Progenitor cell of endocrine pancreas (in vitro differentiated cells): ENCODE data around the gene NEU2. TPM values are rescaled to one million over a fixed set of nuclear protein-coding genes. Genes with fewer than 3 reads are reported as not detected.

Source experiments
- DNase-seq: peaks from one replicate; pipeline ENCODE4 v3.0.0; 2021; ENCODE audit warnings: low spot score; ENCODE audit not compliant: unreplicated experiment
- H3K27ac Mint-ChIP-seq: 2 replicates; pipeline ENCODE4 v1.8.0; 2021; ENCODE audit warnings: mild to moderate bottlenecking, moderate library complexity, mixed read lengths
- H3K27me3 Mint-ChIP-seq: 2 replicates; pipeline ENCODE4 v1.8.0; 2021; ENCODE audit warnings: mixed read lengths
- H3K36me3 Mint-ChIP-seq: 2 replicates; pipeline ENCODE4 v1.8.0; 2022; ENCODE audit warnings: mixed read lengths; ENCODE audit not compliant: insufficient read depth
- H3K4me1 Mint-ChIP-seq: 2 replicates; pipeline ENCODE4 v1.8.0; 2021; ENCODE audit warnings: low read depth, mixed read lengths
- H3K4me3 Mint-ChIP-seq: 2 replicates; pipeline ENCODE4 v1.8.0; 2021; ENCODE audit warnings: low read depth, mild to moderate bottlenecking, moderate library complexity, mixed read lengths
- H3K9me3 Mint-ChIP-seq: 2 replicates; pipeline ENCODE4 v1.8.0; 2021; ENCODE audit warnings: low read depth, mixed read lengths
- total RNA-seq: library from RNA; stranded (reverse); gene quantifications from 2 replicates; pipeline ENCODE4 v1.2.1, GENCODE V29; 2021
- TF ChIP-seq, protein P1 (sequence below): fragments of 200-600 bp; sonication (generic); IDR thresholded peaks from one replicate; pipeline ENCODE4 v1.5.0; 2021; ENCODE audit warnings: antibody characterized with exemption, mild to moderate bottlenecking; ENCODE audit not compliant: unreplicated experiment

Gene NEU2
- total RNA-seq, 1 donor from 2014 or later, result not detected

DNA sequence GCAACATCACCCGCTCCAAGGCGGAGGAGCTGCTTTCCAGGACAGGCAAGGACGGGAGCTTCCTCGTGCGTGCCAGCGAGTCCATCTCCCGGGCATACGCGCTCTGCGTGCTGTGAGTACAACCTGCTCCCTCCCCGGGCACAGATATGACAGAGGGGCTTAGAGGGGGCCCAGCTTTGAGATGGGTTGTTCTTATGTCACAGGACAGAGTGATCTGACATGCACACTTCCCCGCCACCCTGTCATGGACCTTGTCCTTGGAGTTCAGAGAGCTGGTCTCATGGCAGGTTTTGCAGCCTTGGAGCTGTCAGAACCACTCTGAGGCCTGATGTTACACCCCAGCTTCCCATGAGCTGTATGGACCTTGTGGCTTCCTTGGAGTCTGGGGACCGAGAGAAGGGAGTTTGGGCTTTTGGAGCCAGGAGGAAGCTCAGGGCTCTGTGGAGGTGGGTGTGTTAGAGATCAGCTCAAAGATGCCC is 28.1 kb downstream of the NEU2 start:
- no peaks in the 10 kb centered on the region for H3K9me3 Mint-ChIP-seq
- H3K27ac Mint-ChIP-seq, result no peak overlapping the region
- H3K36me3 Mint-ChIP-seq, result no peaks in the 10 kb centered on the region
- DNase-seq, result no peak
- TF ChIP-seq, protein P1, sequence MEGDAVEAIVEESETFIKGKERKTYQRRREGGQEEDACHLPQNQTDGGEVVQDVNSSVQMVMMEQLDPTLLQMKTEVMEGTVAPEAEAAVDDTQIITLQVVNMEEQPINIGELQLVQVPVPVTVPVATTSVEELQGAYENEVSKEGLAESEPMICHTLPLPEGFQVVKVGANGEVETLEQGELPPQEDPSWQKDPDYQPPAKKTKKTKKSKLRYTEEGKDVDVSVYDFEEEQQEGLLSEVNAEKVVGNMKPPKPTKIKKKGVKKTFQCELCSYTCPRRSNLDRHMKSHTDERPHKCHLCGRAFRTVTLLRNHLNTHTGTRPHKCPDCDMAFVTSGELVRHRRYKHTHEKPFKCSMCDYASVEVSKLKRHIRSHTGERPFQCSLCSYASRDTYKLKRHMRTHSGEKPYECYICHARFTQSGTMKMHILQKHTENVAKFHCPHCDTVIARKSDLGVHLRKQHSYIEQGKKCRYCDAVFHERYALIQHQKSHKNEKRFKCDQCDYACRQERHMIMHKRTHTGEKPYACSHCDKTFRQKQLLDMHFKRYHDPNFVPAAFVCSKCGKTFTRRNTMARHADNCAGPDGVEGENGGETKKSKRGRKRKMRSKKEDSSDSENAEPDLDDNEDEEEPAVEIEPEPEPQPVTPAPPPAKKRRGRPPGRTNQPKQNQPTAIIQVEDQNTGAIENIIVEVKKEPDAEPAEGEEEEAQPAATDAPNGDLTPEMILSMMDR, result no peak
- peaks cover 7% of the 10 kb centered on the region for H3K4me1 Mint-ChIP-seq
- no peak overlapping the region for H3K4me3 Mint-ChIP-seq
- peaks cover 4% of the 10 kb centered on the region for H3K27me3 Mint-ChIP-seq

DNA sequence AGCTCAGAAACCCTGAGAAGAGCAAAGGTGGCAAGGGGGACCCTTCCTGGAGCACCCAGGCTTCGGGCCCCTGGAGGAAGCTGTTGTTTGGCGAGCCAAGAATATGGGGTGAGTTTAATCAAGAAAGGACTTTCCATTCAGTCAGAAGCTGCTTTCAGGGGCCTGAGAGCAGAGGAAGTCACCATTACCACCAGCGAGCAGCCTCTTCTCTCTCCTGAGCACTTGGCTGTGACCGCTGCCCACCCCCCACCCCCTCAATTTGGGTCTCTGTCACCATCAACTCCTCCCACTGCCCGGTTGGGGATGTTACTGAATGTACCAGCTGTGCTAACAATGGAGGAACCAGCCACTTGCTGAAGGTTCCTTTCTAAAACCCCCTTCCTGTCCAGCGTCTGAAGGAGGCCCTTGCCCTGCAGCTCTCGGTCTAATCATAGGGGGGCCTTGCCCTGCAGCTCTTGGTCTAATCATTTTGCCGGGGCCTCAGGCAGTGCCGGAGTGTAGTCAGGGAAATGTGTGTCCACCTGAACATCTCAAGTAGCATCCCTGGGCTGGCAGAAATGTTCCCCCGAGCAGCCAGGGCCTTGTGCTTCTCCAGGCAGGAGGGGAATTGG is 28.6 kb downstream of the NEU2 start:
- no peaks in the 10 kb centered on the region for H3K36me3 Mint-ChIP-seq
- no peaks in the 10 kb centered on the region for H3K9me3 Mint-ChIP-seq
- TF ChIP-seq, protein P1, result no peak
- H3K27me3 Mint-ChIP-seq, result peaks cover under 1% of the 10 kb centered on the region
- H3K4me3 Mint-ChIP-seq, result no peak overlapping the region
- DNase-seq, result no peak
- H3K4me1 Mint-ChIP-seq, result peaks cover 7% of the 10 kb centered on the region
- H3K27ac Mint-ChIP-seq, result no peak overlapping the region

DNA sequence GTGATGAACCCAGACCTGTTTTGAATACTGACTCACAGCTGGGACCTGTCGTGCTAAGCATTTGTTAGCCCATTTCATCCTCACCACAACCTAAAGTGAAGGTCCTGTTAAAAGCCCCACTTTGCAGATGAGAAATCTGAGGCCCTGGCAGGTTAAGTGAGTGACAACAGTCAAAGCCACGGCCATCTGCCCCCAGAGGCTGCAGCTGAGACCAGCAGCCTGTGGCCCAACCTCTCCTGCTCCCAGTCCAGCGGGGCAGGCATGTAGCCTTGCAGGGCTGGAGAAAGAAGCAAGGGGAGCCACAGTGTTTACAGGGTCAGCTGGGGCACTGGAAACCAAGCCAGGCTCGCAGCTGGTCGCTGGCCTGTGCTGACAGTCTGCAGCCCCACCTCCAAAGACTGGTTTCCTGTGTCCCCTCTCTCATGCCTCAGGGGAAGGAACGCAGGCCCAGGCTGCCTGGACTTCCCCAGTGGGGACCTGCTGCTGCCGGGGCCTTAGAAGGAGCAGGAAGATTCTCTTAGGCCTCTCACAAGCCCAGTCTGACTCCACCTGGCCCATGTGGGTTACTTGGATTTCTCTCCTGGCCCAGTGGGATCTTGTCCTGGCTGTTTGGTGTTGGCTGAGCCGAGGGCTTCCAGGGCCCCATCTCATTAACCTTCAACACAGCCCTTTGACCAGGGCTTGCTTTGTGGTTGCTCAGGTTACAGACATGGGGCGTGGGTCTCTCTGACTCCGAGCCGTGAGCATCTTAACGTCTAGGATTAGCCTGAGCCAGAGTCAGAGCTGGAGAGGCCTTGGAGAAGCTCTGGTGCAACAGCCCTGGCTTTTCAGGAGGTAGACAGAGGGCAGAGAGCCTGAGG is 29.3 kb downstream of the NEU2 start:
- peaks cover 7% of the 10 kb centered on the region for H3K4me1 Mint-ChIP-seq
- TF ChIP-seq, protein P1, result peak; percentile 37
- no peaks in the 10 kb centered on the region for H3K9me3 Mint-ChIP-seq
- no peak overlapping the region for H3K4me3 Mint-ChIP-seq
- no peaks in the 10 kb centered on the region for H3K36me3 Mint-ChIP-seq
- H3K27me3 Mint-ChIP-seq, result no peaks in the 10 kb centered on the region
- DNase-seq, result no peak
- H3K27ac Mint-ChIP-seq, result peak overlapping the region; percentile 41

DNA sequence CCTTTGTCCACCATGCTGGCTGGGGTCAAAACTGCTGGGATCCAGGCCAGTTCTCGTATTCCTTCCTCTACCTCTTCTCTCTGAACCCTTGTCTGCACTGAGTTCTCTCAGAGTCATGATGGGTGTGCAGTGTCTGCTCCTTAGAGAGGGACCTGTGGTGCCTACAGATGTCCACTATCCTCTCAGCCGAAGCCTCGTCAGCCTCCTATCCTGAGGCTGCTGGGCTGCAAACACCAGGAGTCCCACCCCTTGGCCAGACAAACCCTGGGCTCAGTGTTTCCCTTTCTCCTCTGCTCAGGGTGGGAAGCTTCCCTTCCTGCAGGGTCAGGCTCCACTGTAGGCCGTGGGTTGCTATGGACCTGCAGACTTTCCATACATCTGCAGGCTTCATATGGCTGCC is 30.0 kb downstream of the NEU2 start:
- Mint-ChIP-seq H3K9me3 (no peaks in the 10 kb centered on the region), H3K4me3 (no peak overlapping the region), H3K27me3 (no peaks in the 10 kb centered on the region), H3K27ac (no peak overlapping the region), H3K36me3 (no peaks in the 10 kb centered on the region), H3K4me1 (peaks cover 7% of the 10 kb centered on the region)
- DNase-seq, result no peak
- TF ChIP-seq, protein P1, result no peak

DNA sequence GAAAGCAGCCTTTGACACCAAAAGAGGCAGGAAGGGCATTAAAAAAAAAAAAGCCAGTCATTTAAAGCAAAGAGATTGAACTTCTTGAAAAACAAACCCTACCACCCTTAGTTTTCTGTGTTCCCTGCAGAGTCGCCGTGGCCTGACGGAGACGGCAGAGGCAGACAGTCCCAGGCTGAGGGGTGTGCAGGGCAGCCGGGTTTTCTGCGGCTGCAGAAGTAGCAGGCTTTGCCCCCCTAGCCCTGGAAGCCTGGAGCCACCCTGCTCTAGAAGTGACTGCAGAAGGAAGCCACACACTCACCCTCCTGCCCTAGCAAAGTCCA is 30.4 kb downstream of the NEU2 start:
- H3K36me3 Mint-ChIP-seq, result no peaks in the 10 kb centered on the region
- peaks cover 7% of the 10 kb centered on the region for H3K4me1 Mint-ChIP-seq
- DNase-seq, result no peak
- no peaks in the 10 kb centered on the region for H3K9me3 Mint-ChIP-seq
- H3K27me3 Mint-ChIP-seq, result no peaks in the 10 kb centered on the region
- no peak overlapping the region for H3K27ac Mint-ChIP-seq
- TF ChIP-seq, protein P1, result no peak
- H3K4me3 Mint-ChIP-seq, result no peak overlapping the region
